GM12872 (cell line): ENCODE results near the gene LYPD4.

Source experiments
- CTCF ChIP-seq: IDR thresholded peaks from 3 replicates; pipeline ENCODE4 v1.5.1; 2011; ENCODE audit warnings: low read depth, mild to moderate bottlenecking, low read length, moderate library complexity; ENCODE audit not compliant: insufficient read depth

Gene LYPD4

GRCh38 chr19:41853344-41853743, 8.9 kb upstream of the LYPD4 start:
- TF ChIP-seq CTCF: no peak

- TF ChIP-seq CTCF: no peak
These were observed 7.0 kb upstream of the LYPD4 start for GRCh38 chr19:41851456-41851855.

GRCh38 chr19:41850381-41850780, 5.9 kb upstream of the LYPD4 start:
- no peak for TF ChIP-seq CTCF

- TF ChIP-seq CTCF: no peak
These were observed 4.6 kb upstream of the LYPD4 start for GRCh38 chr19:41849067-41849466.

- TF ChIP-seq CTCF: no peak
These were observed 4.2 kb upstream of the LYPD4 start for GRCh38 chr19:41848666-41849065.

GRCh38 chr19:41847351-41848105, 3.0 kb upstream of the LYPD4 start:
- TF ChIP-seq CTCF: no peak

- no peak for TF ChIP-seq CTCF
These were observed 638 bp upstream of the LYPD4 start for GRCh38 chr19:41845051-41845590.

GRCh38 chr19:41845001-41845050, 343 bp upstream of the LYPD4 start, which contains the start of gene DMRTC2:
Gene DMRTC2 (plus strand): TSS chr19:41845042. CDS start chr19:41847429, 2,387 bp downstream.
- TF ChIP-seq CTCF: no peak
